ENCODE data around the gene ABL1.

The ABL1 gene

DNA sequence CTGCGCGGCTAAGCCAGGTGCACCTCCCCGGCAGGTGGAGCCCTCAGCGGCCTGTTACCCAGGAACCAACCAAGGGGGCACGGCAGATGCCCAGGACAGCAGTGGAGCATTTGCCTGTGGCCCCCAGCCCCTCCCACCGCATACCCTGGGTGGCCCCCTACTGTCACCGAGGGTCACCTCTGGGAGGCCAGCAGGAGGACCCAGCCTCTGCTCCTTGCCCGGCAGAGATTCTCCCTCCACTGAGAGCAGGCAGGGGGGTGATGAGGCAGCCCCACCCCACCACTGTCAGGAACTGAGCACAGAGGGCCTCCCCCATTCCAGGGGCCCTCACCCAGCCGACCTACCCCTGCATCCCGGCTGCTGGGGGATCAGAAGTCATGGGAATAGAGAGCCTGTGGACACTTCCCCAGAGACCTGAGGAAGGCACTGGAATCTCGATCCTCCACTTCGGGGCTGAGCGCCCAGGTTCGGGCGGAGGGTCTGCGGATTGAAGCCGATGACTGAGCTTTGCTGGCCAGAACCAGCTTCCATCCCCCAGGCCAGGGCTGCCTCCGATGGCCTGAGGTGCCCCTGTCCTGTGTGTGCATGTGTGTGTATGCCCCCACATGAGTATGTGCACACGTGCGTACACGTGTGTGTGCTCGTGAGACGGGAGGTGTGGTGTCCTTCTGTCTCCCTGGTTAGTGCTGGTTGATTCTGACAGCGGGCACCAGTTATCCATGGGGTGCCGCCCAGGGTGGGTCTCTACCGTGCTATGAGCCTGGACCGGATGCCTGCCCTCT is 61.4 kb downstream of the ABL1 start, which contains the start of gene QRFP:
QRFP (minus strand) TSS at position 580 of the 782 bp plus-strand sequence. CDS start 2,974 bp downstream, outside the sequence.
- peaks cover 4% of the 10 kb centered on the region for H3K4me1 ChIP-seq (ENCODE audit: control insufficient read depth, insufficient read depth, low read length)

DNA sequence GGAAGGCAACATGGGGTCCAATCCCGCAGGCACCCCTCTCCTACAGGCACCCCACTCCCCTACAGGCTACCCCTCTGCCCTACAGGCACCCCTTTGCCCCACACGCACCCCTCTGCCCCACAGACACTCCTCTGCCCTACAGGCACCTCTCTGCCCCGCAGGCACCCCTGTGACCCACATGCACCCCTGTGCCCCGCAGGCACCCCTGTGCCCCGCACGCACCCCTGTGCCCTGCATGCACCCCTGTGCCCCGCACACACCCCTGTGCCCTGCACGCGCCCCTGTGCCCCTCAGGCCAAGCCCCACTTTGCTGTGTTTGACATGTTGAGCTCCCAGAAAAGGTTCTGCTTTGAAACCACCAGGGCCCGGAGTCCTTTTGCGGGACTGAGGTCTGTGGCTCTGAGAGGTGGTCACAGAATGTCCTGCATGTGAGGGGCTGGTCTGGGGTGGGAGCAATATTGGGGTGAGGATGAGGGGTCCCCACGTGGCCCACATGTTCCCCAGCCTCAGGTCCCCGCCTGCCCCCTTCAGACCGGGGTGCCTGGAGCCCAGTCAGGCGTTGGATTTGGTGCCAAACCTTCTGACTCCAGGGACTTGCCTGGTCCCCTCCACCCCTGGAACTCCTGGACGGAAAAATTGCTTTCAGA is 62.2 kb downstream of the ABL1 start:
- H3K9me3 ChIP-seq (replicated peaks; ENCODE audit: low read length) = no peaks in the 10 kb centered on the region
- H3K9ac ChIP-seq (ENCODE audit: low read depth, low read length) = no peak overlapping the region
- H3K36me3 ChIP-seq (ENCODE audit: insufficient read depth, low read length) = peaks cover 23% of the 10 kb centered on the region
- peaks cover 10% of the 10 kb centered on the region for H3K4me1 ChIP-seq (ENCODE audit: control insufficient read depth, insufficient read depth, low read length)
- H3K4me3 ChIP-seq (ENCODE audit: low read length) = no peak overlapping the region
- H3K4me2 ChIP-seq (ENCODE audit: low read length) = no peak overlapping the region
- peaks cover 30% of the 10 kb centered on the region for H3K27me3 ChIP-seq (ENCODE audit: control insufficient read depth, insufficient read depth, low read length)

More for the DNA sequence above, 61.4 kb downstream of the ABL1 start, which contains the start of gene QRFP:
- no peak within 1 kb of the TSS for H3K4me3 ChIP-seq (ENCODE audit: low read length)
- no peaks in the 10 kb centered on the region for H3K9me3 ChIP-seq (replicated peaks; ENCODE audit: low read length)
- H3K27me3 ChIP-seq (ENCODE audit: control insufficient read depth, insufficient read depth, low read length) = peaks cover 26% of the 10 kb centered on the region
- no peak within 1 kb of the TSS for H3K9ac ChIP-seq (ENCODE audit: low read depth, low read length)
- H3K4me2 ChIP-seq (ENCODE audit: low read length) = no peak within 1 kb of the TSS
- H3K36me3 ChIP-seq (ENCODE audit: insufficient read depth, low read length) = peaks cover 31% of the 10 kb centered on the region

DNA sequence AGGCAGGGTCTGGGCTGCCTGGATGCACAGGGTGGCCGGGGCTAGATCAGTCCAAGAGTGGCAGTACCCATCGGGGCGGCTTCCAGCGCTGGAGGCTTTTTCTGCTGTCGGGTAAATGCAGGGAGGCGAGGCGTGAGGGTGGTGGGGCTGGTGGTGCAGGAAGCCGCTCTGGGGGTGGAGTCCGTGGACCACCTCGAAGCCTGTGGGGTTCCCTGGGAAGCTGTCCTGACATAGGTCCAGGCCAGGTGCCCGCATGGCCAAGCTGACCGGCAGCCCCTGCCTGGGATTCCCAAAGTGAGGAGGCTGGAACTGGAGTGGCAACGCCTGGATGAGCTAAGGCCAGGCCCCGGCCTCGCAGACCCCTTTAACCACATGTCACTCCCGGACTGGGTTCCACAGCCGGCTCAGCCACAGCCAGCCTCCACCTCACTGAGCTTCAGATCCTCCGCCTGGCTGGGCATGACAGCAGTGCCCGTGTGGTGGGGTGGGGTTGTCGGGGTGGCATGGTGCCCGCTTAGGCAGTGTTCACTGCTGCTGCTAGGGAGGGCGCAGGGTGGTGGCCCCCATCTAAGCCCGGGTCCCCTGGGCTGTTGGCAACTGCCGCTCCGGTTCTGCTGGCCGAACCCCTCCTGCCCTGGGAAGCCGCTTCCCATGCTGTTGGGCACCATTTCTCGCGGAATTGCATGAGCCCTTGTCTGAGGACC is 62.9 kb downstream of the ABL1 start:
- Histone ChIP-seq H3K9me3 (replicated peaks; ENCODE audit: low read length) (no peaks in the 10 kb centered on the region), H3K27me3 (ENCODE audit: control insufficient read depth, insufficient read depth, low read length) (peaks cover 34% of the 10 kb centered on the region), H3K4me3 (ENCODE audit: low read length) (no peak overlapping the region), H3K4me1 (ENCODE audit: control insufficient read depth, insufficient read depth, low read length) (peaks cover 12% of the 10 kb centered on the region), H3K36me3 (ENCODE audit: insufficient read depth, low read length) (peaks cover 16% of the 10 kb centered on the region), H3K9ac (ENCODE audit: low read depth, low read length) (no peak overlapping the region), H3K4me2 (ENCODE audit: low read length) (no peak overlapping the region)

DNA sequence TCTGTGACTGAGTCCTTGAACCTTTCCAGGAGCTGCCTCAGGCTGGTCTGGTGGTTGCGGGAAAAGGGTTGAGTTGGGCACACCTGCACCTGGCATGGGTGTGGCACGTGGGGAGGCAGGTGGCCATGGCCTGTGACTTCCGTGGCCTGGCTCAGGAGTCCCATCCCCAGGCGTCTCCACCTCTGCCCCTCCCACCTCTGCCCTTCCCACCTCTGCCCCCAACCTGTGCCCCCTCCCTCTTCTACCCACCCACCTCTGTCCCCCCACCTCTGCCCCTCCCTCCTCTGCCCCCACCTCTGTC is 63.4 kb downstream of the ABL1 start:
- H3K4me1 ChIP-seq (ENCODE audit: control insufficient read depth, insufficient read depth, low read length) = peaks cover 12% of the 10 kb centered on the region
- peaks cover 35% of the 10 kb centered on the region for H3K27me3 ChIP-seq (ENCODE audit: control insufficient read depth, insufficient read depth, low read length)
- H3K4me2 ChIP-seq (ENCODE audit: low read length) = no peak overlapping the region
- H3K9me3 ChIP-seq (replicated peaks; ENCODE audit: low read length) = no peaks in the 10 kb centered on the region
- H3K9ac ChIP-seq (ENCODE audit: low read depth, low read length) = no peak overlapping the region
- no peak overlapping the region for H3K4me3 ChIP-seq (ENCODE audit: low read length)
- H3K36me3 ChIP-seq (ENCODE audit: insufficient read depth, low read length) = peaks cover 11% of the 10 kb centered on the region

DNA sequence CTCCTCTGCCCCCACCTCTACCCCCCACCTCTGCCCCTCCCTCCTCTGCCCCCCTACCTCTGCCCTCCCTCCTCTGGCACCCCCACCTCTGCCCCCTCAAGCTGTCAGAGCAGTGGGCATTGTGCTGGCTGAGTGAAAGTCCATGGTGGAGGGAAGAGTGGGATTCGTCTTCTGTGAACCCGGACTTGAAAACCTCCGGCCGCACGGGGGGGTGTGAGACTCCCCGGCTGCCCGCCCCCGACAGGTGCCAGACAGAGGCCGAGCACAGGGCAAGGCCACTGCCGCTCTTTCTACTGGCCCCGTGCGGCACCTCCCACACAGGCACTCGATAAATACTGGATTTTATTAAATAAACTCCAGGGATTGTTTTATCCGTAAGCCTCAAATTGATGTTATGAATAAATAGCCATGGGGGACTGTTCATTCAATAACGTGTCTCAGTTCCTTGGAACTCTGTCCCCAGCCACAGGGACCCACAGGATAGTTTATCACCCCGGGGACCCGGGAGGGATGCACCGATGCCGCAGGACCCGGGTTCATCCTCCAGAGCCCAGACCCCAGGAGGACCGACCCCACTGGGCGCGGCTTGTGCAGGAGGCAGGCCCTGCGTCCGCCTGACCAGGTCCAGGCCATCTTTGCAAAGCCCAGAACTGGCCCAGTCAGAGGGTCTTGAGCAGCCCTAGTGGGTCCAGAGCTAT is 64.1 kb downstream of the ABL1 start:
- Histone ChIP-seq H3K27me3 (ENCODE audit: control insufficient read depth, insufficient read depth, low read length) (peaks cover 41% of the 10 kb centered on the region), H3K4me1 (ENCODE audit: control insufficient read depth, insufficient read depth, low read length) (peaks cover 12% of the 10 kb centered on the region), H3K9ac (ENCODE audit: low read depth, low read length) (no peak overlapping the region)

DNA sequence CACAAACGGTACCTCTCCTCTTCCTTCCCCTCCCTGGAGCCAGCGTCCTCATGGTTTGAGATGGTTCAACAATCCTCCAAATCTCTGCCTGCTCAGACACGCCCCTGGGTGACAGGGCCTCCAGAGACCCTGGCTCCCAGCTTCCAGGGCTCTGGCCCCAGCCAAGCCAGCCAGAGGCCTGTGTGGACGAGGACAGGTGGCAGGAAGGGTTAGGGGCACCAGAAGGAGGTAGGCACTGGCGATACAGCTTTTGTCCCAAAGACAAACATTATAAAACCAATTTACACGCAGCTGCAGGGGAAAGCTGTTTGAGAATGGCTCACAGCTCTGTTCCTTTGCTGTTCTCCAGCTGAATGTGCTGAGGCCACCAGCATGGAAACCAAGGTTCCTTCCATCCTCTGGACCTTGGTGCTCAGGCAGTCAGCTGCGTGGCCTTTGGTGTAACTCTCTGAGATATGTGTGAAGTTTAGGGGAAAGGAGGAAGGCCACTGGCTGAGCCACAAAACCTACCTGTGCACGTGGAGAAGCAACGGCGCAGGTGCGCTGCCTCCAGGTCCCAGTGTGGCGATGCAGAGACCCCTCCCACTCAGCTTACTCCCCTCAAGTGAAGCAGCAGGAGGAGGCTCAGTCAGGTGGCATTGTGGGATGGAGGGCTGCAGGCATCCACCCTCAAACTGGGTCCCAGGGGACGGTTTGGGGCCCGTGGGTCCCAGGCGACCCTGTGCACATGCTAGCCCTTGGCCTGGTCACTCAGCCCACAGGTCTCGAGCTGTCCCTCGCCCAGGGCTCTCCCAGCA is 65.8 kb downstream of the ABL1 start:
- peaks cover 47% of the 10 kb centered on the region for H3K27me3 ChIP-seq (ENCODE audit: control insufficient read depth, insufficient read depth, low read length)
- H3K4me2 ChIP-seq (ENCODE audit: low read length) = no peak overlapping the region
- no peaks in the 10 kb centered on the region for H3K36me3 ChIP-seq (ENCODE audit: insufficient read depth, low read length)
- peaks cover 7% of the 10 kb centered on the region for H3K4me1 ChIP-seq (ENCODE audit: control insufficient read depth, insufficient read depth, low read length)
- no peak overlapping the region for H3K4me3 ChIP-seq (ENCODE audit: low read length)
- no peaks in the 10 kb centered on the region for H3K9me3 ChIP-seq (replicated peaks; ENCODE audit: low read length)
- no peak overlapping the region for H3K9ac ChIP-seq (ENCODE audit: low read depth, low read length)

More for the DNA sequence above, 64.1 kb downstream of the ABL1 start:
- Histone ChIP-seq H3K4me2 (ENCODE audit: low read length) (no peak overlapping the region), H3K9me3 (replicated peaks; ENCODE audit: low read length) (no peaks in the 10 kb centered on the region), H3K4me3 (ENCODE audit: low read length) (no peak overlapping the region), H3K36me3 (ENCODE audit: insufficient read depth, low read length) (peaks cover 4% of the 10 kb centered on the region)

DNA sequence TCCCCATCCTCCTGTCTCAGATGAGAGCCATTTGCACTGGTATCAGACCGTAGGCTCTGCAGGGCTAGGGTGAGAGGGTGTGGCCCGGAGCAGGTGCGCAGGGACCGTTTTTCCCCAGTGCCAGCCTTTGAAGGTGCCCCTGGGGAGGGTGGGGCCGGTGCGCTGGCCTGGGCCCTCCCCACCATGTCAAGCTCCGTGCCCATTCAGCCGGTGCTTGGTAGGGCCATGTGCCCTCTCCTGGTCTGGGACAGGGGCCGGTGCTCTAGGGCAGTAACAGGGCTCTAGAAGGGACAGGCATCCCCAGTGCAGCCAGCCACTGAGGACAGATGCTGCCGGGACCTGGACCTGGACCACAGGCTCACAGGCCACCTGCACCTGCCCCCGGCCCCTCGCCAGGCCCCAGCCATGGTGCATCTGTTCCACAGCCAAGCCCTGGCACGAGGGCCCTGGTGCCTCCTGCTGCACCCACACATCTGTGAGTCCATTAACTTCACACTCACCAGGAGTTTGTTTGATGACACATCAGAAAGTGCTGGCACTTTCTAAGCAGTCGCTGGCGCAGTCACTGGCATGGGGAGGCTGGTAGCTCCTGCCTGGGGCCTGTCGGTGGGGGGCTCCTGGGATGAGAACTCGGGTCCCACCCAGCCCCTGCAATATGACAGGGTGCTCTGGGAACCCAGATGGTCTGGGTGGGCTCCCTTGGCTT is 66.6 kb downstream of the ABL1 start:
- H3K4me2 ChIP-seq (ENCODE audit: low read length) = no peak overlapping the region
- no peak overlapping the region for H3K4me3 ChIP-seq (ENCODE audit: low read length)
- H3K36me3 ChIP-seq (ENCODE audit: insufficient read depth, low read length) = no peaks in the 10 kb centered on the region
- H3K4me1 ChIP-seq (ENCODE audit: control insufficient read depth, insufficient read depth, low read length) = peaks cover 7% of the 10 kb centered on the region
- H3K9me3 ChIP-seq (replicated peaks; ENCODE audit: low read length) = no peaks in the 10 kb centered on the region
- H3K27me3 ChIP-seq (ENCODE audit: control insufficient read depth, insufficient read depth, low read length) = peaks cover 54% of the 10 kb centered on the region
- no peak overlapping the region for H3K9ac ChIP-seq (ENCODE audit: low read depth, low read length)

DNA sequence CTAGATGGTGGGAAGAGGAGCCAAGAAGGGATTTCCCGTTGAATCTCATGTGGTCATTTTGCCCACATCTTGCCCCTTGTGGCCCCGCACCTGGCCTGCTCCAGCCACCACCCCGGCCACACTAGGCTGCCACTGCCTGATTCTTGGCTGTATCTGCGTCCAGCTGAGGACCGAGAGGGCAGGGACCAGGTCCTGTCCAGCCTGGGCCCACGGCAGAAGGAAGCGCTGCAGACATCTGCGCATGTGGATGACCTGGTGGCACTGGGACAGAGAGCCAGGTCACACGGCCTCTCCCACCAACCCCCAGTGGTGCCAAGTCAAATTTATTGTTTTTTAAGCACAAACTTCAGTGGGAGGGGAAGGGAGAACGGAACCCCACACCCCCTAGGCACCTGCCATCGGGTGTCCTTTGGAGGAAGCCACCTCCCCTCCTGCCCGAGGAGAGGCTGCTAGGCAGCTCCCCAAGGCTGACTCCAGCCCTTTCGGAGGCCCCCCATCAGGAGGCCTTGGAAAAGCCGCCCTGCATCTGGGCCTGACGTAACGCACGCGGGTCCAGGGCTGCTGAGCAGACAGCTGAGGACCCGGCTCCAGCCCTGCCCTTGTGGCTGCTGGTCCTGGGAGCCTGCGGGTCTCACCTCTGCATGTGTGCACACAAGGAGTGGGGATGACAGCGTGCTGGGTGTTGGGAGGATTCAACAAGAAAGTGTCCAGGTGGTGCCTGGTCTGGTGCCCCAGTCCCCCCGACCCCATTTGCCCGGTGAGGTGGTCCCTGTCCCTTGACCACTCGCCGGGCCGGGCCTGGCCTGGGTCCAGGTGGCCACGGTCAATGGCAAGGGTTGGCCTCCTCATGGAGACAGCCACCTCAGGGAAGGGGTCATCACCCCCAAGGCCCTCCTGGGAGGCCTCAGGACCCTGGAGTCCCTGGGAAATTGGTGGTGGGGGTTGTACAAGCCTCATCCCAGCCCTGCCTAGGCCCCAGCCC is 67.4 kb downstream of the ABL1 start:
- Histone ChIP-seq H3K36me3 (ENCODE audit: insufficient read depth, low read length) (no peaks in the 10 kb centered on the region), H3K9me3 (replicated peaks; ENCODE audit: low read length) (no peaks in the 10 kb centered on the region), H3K27me3 (ENCODE audit: control insufficient read depth, insufficient read depth, low read length) (peaks cover 54% of the 10 kb centered on the region), H3K9ac (ENCODE audit: low read depth, low read length) (no peak overlapping the region), H3K4me3 (ENCODE audit: low read length) (no peak overlapping the region), H3K4me1 (ENCODE audit: control insufficient read depth, insufficient read depth, low read length) (peaks cover 7% of the 10 kb centered on the region), H3K4me2 (ENCODE audit: low read length) (no peak overlapping the region)

DNA sequence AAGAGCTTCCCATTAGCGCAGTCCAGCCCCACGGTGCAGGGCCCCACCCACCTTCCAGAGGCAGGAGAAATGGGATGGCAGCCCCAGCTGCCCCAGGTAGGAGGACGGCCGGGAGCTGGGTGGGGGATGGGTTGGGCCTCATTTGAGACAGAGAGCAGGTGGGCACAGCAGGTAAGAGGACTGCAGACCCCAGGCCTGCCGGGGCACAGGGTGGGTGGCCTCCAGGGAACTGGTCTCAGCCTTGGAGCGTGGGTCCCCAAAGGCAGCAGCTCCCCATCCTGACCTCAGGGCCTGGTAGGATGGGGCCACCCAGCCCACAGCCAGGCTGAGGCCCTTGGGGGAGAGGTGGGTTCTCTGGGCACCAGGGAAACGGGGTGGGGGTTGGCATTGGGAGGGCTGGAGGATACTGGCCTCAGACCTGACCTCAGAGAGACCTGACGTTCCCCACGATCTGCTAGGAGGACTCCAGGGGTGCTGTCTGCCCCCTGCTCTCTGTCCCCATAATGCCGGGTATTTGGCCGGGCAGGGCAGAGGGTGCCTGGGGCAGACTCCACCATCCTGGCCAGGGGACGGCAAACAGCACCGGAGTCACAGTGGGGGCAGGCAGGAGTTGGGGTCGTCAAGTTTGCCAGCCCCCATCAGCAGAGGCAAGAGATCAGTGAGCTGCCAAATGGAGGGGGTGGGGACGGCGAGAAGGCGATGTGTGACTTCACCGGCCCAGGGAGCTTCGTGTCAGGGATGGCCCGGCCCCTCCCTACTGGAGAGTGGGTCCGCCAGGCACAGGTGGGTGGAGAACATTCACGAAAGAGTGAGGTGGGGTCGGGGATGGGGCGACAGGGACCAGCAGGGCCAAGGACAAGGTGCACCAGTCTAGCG is 68.4 kb downstream of the ABL1 start:
- Histone ChIP-seq H3K36me3 (ENCODE audit: insufficient read depth, low read length) (no peaks in the 10 kb centered on the region), H3K4me1 (ENCODE audit: control insufficient read depth, insufficient read depth, low read length) (peaks cover 7% of the 10 kb centered on the region), H3K9ac (ENCODE audit: low read depth, low read length) (no peak overlapping the region), H3K27me3 (ENCODE audit: control insufficient read depth, insufficient read depth, low read length) (peaks cover 52% of the 10 kb centered on the region), H3K4me3 (ENCODE audit: low read length) (no peak overlapping the region), H3K9me3 (replicated peaks; ENCODE audit: low read length) (no peaks in the 10 kb centered on the region), H3K4me2 (ENCODE audit: low read length) (no peak overlapping the region)

All from skeletal muscle satellite cell (primary cell).